ENCODE data around the gene CABP4. TPM values are rescaled to one million over a fixed set of nuclear protein-coding genes. Genes with fewer than 3 reads are reported as not detected.

The CABP4 gene
- total and polyA plus RNA-seq, 10 of the 15 experiments (the other 5 are each of a cell fraction or from before 2014, with no cell fraction given), result 0.04 to 0.41 (median 0.14) TPM; not detected in 2

DNA sequence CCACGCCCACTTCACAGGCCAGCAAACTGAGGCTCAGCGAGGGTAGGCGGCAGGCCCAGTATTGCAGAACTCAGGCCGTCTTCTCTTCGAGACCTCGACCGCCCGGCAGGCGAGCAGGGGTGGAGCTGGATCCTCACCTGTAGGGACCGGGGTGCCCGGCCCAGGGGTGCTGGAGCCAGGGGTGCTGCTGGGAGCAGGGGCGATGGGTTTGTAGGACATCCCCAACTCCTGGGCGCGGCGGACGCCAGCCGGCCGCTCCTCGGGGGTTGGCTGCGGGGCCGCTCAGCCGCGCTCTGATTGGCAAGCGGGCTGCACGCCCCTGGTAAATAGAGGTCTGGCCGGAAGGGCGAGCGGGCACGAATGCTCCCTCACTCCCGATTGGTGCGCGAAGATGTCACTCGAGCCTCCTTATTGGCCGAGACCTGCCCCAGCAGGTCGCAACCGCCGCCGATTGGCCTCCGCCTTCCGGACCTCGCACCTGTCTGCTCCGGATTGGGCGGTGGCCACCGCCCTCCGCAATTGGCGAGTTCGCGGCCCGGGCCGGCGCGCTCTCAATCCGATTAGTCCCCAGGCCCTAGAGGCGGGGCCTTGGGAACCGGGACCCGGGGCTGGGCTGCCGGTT lies 52.8 kb downstream of the CABP4 start, which contains the start of gene CDK2AP2 (continued):
- TF ChIP-seq SRF (IDR thresholded peaks at IDR 0.05; ENCODE audit: low read depth in 2 of 2, low read length in 2 of 2) (no peak), PAX5 (IDR thresholded peaks at IDR 0.05; ENCODE audit: borderline replicate concordance, low read depth, low read length) (no peak), MYB (IDR thresholded peaks at IDR 0.05; ENCODE audit: borderline replicate concordance, low read depth, low read length) (no peak), CBX3 (IDR thresholded peaks at IDR 0.05; ENCODE audit: borderline replicate concordance, low read depth) (no peak), FOXK2 (IDR thresholded peaks at IDR 0.05) (peak; percentile 70), BRCA1 (IDR thresholded peaks at IDR 0.05; ENCODE audit: low read depth, low read length) (no peak), BHLHE40 (IDR thresholded peaks at IDR 0.05; ENCODE audit: borderline replicate concordance in 1 of 2, low read depth in 2 of 2, low read length in 1 of 2) (peak in 1 of 2 experiments; percentile 80; a peak in 2 of 4 replicates), FOS (IDR thresholded peaks at IDR 0.05; ENCODE audit: borderline replicate concordance, extremely low read depth, insufficient read length) (peak; percentile 99), KDM1A (IDR thresholded peaks at IDR 0.05; ENCODE audit: borderline replicate concordance) (0 out of 2 replicates have a peak, but pooled peaks have one; percentile 9), ZNF207 (IDR thresholded peaks at IDR 0.05; ENCODE audit: borderline replicate concordance) (no peak), HDGF (IDR thresholded peaks at IDR 0.05) (0 out of 2 replicates have a peak, but pooled peaks have one; percentile 65), POU2F2 (IDR thresholded peaks at IDR 0.05; ENCODE audit: borderline replicate concordance, low read depth, low read length) (no peak), HDAC6 (IDR thresholded peaks at IDR 0.05; ENCODE audit: unreplicated experiment) (no peak), MYC (IDR thresholded peaks at IDR 0.05; ENCODE audit: insufficient read depth, insufficient read length, insufficient replicate concordance, low read length, severe bottlenecking) (peak; percentile 74), SP1 (IDR thresholded peaks at IDR 0.05; ENCODE audit: low read depth, low read length) (peak; percentile 99), YBX1 (IDR thresholded peaks at IDR 0.05) (no peak), POLR2A (IDR thresholded peaks at IDR 0.05; ENCODE audit: low read depth, low read length) (peak; percentile 86), CREB1 (IDR thresholded peaks at IDR 0.05; ENCODE audit: low read depth) (no peak)
- TF ChIP-seq, protein P1, sequence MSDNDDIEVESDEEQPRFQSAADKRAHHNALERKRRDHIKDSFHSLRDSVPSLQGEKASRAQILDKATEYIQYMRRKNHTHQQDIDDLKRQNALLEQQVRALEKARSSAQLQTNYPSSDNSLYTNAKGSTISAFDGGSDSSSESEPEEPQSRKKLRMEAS (IDR thresholded peaks at IDR 0.05; ENCODE audit: low read depth, low read length), result peak; percentile 59; the same call in 1 of the 2 replicates
- TF ChIP-seq, protein P2, sequence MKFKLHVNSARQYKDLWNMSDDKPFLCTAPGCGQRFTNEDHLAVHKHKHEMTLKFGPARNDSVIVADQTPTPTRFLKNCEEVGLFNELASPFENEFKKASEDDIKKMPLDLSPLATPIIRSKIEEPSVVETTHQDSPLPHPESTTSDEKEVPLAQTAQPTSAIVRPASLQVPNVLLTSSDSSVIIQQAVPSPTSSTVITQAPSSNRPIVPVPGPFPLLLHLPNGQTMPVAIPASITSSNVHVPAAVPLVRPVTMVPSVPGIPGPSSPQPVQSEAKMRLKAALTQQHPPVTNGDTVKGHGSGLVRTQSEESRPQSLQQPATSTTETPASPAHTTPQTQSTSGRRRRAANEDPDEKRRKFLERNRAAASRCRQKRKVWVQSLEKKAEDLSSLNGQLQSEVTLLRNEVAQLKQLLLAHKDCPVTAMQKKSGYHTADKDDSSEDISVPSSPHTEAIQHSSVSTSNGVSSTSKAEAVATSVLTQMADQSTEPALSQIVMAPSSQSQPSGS (IDR thresholded peaks at IDR 0.05; ENCODE audit: low read length), result no peak
- TF ChIP-seq, protein P3, sequence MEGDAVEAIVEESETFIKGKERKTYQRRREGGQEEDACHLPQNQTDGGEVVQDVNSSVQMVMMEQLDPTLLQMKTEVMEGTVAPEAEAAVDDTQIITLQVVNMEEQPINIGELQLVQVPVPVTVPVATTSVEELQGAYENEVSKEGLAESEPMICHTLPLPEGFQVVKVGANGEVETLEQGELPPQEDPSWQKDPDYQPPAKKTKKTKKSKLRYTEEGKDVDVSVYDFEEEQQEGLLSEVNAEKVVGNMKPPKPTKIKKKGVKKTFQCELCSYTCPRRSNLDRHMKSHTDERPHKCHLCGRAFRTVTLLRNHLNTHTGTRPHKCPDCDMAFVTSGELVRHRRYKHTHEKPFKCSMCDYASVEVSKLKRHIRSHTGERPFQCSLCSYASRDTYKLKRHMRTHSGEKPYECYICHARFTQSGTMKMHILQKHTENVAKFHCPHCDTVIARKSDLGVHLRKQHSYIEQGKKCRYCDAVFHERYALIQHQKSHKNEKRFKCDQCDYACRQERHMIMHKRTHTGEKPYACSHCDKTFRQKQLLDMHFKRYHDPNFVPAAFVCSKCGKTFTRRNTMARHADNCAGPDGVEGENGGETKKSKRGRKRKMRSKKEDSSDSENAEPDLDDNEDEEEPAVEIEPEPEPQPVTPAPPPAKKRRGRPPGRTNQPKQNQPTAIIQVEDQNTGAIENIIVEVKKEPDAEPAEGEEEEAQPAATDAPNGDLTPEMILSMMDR (IDR thresholded peaks at IDR 0.05 in 2 of 3, conservative IDR thresholded peaks at IDR 0.05 in 1 of 3; ENCODE audit: control insufficient read depth in 2 of 3, extremely low read depth in 1 of 3, insufficient read depth in 1 of 3, low read depth in 3 of 3, low read length in 3 of 3), result no peak
- TF ChIP-seq, protein P4, sequence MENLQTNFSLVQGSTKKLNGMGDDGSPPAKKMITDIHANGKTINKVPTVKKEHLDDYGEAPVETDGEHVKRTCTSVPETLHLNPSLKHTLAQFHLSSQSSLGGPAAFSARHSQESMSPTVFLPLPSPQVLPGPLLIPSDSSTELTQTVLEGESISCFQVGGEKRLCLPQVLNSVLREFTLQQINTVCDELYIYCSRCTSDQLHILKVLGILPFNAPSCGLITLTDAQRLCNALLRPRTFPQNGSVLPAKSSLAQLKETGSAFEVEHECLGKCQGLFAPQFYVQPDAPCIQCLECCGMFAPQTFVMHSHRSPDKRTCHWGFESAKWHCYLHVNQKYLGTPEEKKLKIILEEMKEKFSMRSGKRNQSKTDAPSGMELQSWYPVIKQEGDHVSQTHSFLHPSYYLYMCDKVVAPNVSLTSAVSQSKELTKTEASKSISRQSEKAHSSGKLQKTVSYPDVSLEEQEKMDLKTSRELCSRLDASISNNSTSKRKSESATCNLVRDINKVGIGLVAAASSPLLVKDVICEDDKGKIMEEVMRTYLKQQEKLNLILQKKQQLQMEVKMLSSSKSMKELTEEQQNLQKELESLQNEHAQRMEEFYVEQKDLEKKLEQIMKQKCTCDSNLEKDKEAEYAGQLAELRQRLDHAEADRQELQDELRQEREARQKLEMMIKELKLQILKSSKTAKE (IDR thresholded peaks at IDR 0.05; ENCODE audit: low read depth, poor library complexity, severe bottlenecking), result no peak
- TF ChIP-seq, protein P5, sequence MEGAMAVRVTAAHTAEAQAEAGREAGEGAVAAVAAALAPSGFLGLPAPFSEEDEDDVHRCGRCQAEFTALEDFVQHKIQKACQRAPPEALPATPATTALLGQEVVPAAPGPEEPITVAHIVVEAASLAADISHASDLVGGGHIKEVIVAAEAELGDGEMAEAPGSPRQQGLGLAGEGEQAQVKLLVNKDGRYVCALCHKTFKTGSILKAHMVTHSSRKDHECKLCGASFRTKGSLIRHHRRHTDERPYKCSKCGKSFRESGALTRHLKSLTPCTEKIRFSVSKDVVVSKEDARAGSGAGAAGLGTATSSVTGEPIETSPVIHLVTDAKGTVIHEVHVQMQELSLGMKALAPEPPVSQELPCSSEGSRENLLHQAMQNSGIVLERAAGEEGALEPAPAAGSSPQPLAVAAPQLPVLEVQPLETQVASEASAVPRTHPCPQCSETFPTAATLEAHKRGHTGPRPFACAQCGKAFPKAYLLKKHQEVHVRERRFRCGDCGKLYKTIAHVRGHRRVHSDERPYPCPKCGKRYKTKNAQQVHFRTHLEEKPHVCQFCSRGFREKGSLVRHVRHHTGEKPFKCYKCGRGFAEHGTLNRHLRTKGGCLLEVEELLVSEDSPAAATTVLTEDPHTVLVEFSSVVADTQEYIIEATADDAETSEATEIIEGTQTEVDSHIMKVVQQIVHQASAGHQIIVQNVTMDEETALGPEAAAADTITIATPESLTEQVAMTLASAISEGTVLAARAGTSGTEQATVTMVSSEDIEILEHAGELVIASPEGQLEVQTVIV (IDR thresholded peaks at IDR 0.05; ENCODE audit: borderline replicate concordance, partially characterized antibody), result peak; percentile 82

All from GM12878 (cell line).